Heart right ventricle (tissue), 16 donors: ENCODE data around the gene MIA2. TPM values are rescaled to one million over a fixed set of nuclear protein-coding genes. Genes with fewer than 3 reads are reported as not detected.
"Not testable (repeated sequence)": the region's sequence is repeated elsewhere in the genome, so short reads cannot be mapped to it uniquely, and the experiment has no call there.

Experiments
- ATAC-seq, 8 donors: fragments of 200-7000 bp; cut with Tn5 transposase; one replicate each; pipeline ENCODE4 v1.9.1; 2020; ENCODE audit warnings: mild to moderate bottlenecking in 8 of 8, moderate library complexity in 8 of 8, moderate number of reproducible peaks in 1 of 8
- DNase-seq, 2 donors: peaks; one replicate each; pipeline ENCODE4 v3.0.0-alpha.2; 2020
- H3K27ac ChIP-seq, 10 donors: fragments of 200-600 bp; sonication (generic) in 2 of 10; one replicate each; pipeline versions ENCODE4 v1.5.0 to v1.8.0; 2020 to 2022; ENCODE audit warnings: mild to moderate bottlenecking in 3 of 10
- H3K27me3 ChIP-seq, 7 donors: fragments of 200-600 bp; one replicate each; pipeline ENCODE4 v1.8.0; 2021 to 2022; ENCODE audit warnings: mild to moderate bottlenecking in 2 of 7
- H3K36me3 ChIP-seq, 9 donors: fragments of 200-600 bp; sonication (generic) in 1 of 9; one replicate each; pipeline versions ENCODE4 v1.5.0 to v1.8.0; 2020 to 2022; ENCODE audit warnings: mild to moderate bottlenecking in 2 of 9
- H3K4me1 ChIP-seq, 9 donors: fragments of 200-600 bp; sonication (generic) in 1 of 9; one replicate each; pipeline versions ENCODE4 v1.5.0 to v1.8.0; 2020 to 2022; ENCODE audit warnings: mild to moderate bottlenecking in 4 of 9
- H3K4me3 ChIP-seq, 10 donors: fragments of 200-600 bp; sonication (generic) in 2 of 10; one replicate each; pipeline versions ENCODE4 v1.5.0 to v1.8.0; 2020 to 2022; ENCODE audit warnings: mild to moderate bottlenecking in 7 of 10, moderate library complexity in 2 of 10
- H3K9me3 ChIP-seq, 11 donors: fragments of 200-600 bp in 10 of 11; sonication (generic) in 2 of 11; one replicate each; pipeline versions ENCODE4 v1.5.0 to v1.8.0; 2013 to 2022; ENCODE audit warnings: mild to moderate bottlenecking in 2 of 11, control low read depth in 1 of 11, moderate library complexity in 1 of 11
- CTCF ChIP-seq, 9 donors: fragments of 200-600 bp; sonication (generic) in 2 of 9; IDR thresholded peaks; one replicate each; pipeline versions ENCODE4 v1.5.0 to v1.8.0; 2021 to 2022; ENCODE audit warnings: antibody characterized with exemption in 9 of 9, mild to moderate bottlenecking in 5 of 9, moderate library complexity in 1 of 9
- WGBS, 2 donors: extraction: QIAGEN DNeasy Blood & Tissue Kit; methylation state at CpG; one replicate each; pipeline ENCODE4 v1.1.7; 2013; ENCODE audit warnings: inconsistent platforms in 1 of 2; 5-methylcytosine and 5-hydroxymethylcytosine counted together
- intact Hi-C, 10 donors: fragments of 100-400 bp; cut with DNase I; formaldehyde crosslinking; loops; one replicate each; pipeline versions ENCODE4 v1.11.1 to v1.14.2; 2022
- polyA plus RNA-seq, 2 donors: library from polyadenylated mRNA; stranded (reverse); fragments of 200-250 nt; gene quantifications; one replicate each; pipeline ENCODE4 v1.2.3, GENCODE V29; 2013
- total RNA-seq, 10 donors: library from RNA; stranded (reverse); fragmentation: NEBNext Ultra II Directional in 3 of 10; extraction: Animal tissue kit (Norgen Biotek cat#: 25700) in 3 of 10; gene quantifications; one replicate each; pipeline versions ENCODE4 v1.2.1 to v1.2.4, GENCODE V29; 2021 to 2023
- donor health status: Arrhythmogenic right ventricular cardiomyopathy.
- donor health status: ischemic (EF 13 %, LVEDD 7.1; RV severe dilation, severe dysfunction).
- donor health status: healthy with polysubstance abuse.
- donor health status: DM: no; HTN: yes; CAD: no.
- donor health status: DM: no; HTN: no; CAD: no.
- donor health status: ischemic (EF 25% LVEDD 6.9; RV normal size, moderate dysfunction).
- donor health status: ischemic (EF 25% LVEDD 5.7; RV mildly dilated, moderate dysfunction).
- donor health status: healthy.
- donor health status: DM: yes; HTN: yes; CAD: no.
- donor health status: Ischemic cardiomyopathy.
- donor health status: ischemic (EF 35%, LVEDD 5.7; RV mildly dilated, moderate dysfunction).
- donor health status: nonischemic (EF 11% LVEDD 7.7; RV severe dilation, severe dysfunction).
- donor health status: DM: yes; HTN: yes; CAD: no.
- donor health status: PGD.
- donor health status: ischemic (EF 29% LVEDD 5.4; RV normal size, mild dysfunction).
- donor health status: nonischemic (EF 23%, LVEDD 6.1; RV moderate dilation, normal function).

The MIA2 gene
- total and polyA plus RNA-seq, 12 donors = 8.0 to 34.6 (median 22.3) TPM

GRCh38 chr14:39324097-39324496 is 90.4 kb downstream of the MIA2 start:
- intact Hi-C loops = no loop called here
- Histone ChIP-seq H3K27ac (no peak overlapping the region), H3K4me3 (no peak overlapping the region), H3K27me3 (no peaks in the 10 kb centered on the region), H3K36me3 (peaks cover 0 to 88% (median 22%) of the 10 kb centered on the region in 9 donors), H3K9me3 (no peaks in the 10 kb centered on the region), H3K4me1 (no peaks in the 10 kb centered on the region)
- TF ChIP-seq CTCF (IDR thresholded peaks at IDR 0.05) = no peak
- ATAC-seq (no peak), DNase-seq (no peak)
- WGBS, 2 donors = 85 to 88% methylated on average over 2 of the region's 2 CpGs

GRCh38 chr14:39339003-39339402 is 105.3 kb downstream of the MIA2 start:
- 61 to 76% methylated on average over 7 of the region's 7 CpGs for WGBS, 2 donors
- H3K4me3 ChIP-seq = no peak overlapping the region
- no peak for ATAC-seq
- no peaks in the 10 kb centered on the region for H3K4me1 ChIP-seq
- H3K27me3 ChIP-seq = no peaks in the 10 kb centered on the region
- DNase-seq = no peak
- H3K27ac ChIP-seq = no peak overlapping the region
- no peak for TF ChIP-seq CTCF (IDR thresholded peaks at IDR 0.05)
- peaks cover 0 to 73% (median 5%) of the 10 kb centered on the region in 9 donors for H3K36me3 ChIP-seq
- H3K9me3 ChIP-seq = no peaks in the 10 kb centered on the region
- intact Hi-C loops = no loop called here

GRCh38 chr14:39341126-39341525 is 107.4 kb downstream of the MIA2 start:
- H3K4me3 ChIP-seq, intact Hi-C loops, H3K9me3 ChIP-seq, ATAC-seq, H3K4me1 ChIP-seq, H3K27ac ChIP-seq, H3K27me3 ChIP-seq, DNase-seq: not testable (repeated sequence)
- H3K36me3 ChIP-seq = peaks cover 0 to 71% (median 5%) of the 10 kb centered on the region in 9 donors
- WGBS, 2 donors = 91 to 95% methylated on average over 7 of the region's 7 CpGs

GRCh38 chr14:39342768-39343167 is 109.1 kb downstream of the MIA2 start:
- H3K4me3 ChIP-seq = no peak overlapping the region
- no peak overlapping the region for H3K27ac ChIP-seq
- no peak for TF ChIP-seq CTCF (IDR thresholded peaks at IDR 0.05)
- DNase-seq (no peak), ATAC-seq (no peak)
- no peaks in the 10 kb centered on the region for H3K27me3 ChIP-seq
- H3K9me3 ChIP-seq = no peaks in the 10 kb centered on the region
- H3K4me1 ChIP-seq = no peaks in the 10 kb centered on the region
- 0 to 72% methylated on average over 1 of the region's 1 CpG for WGBS, 2 donors
- H3K36me3 ChIP-seq = peaks cover 0 to 71% (median 16%) of the 10 kb centered on the region in 9 donors
- intact Hi-C loops = no loop called here

GRCh38 chr14:39343614-39344013 is 109.9 kb downstream of the MIA2 start:
- Histone ChIP-seq H3K27ac (no peak overlapping the region), H3K27me3 (no peaks in the 10 kb centered on the region), H3K4me3 (no peak overlapping the region), H3K4me1 (no peaks in the 10 kb centered on the region), H3K36me3 (peaks cover 0 to 73% (median 16%) of the 10 kb centered on the region in 9 donors), H3K9me3 (no peaks in the 10 kb centered on the region)
- WGBS, 2 donors = 98 to 100% methylated on average over 1 of the region's 1 CpG
- no peak for DNase-seq
- intact Hi-C loops = no loop called here
- no peak for TF ChIP-seq CTCF (IDR thresholded peaks at IDR 0.05)
- ATAC-seq = no peak
